Endothelial cell (in vitro differentiated cells): ENCODE measurements around the gene XRCC5. TPM values are rescaled to one million over a fixed set of nuclear protein-coding genes. Genes with fewer than 3 reads are reported as not detected.

ENCODE experiments used
- DNase-seq: peaks from one replicate; pipeline ENCODE4 v3.0.0; 2021; ENCODE audit warnings: low spot score
- H3K27ac Mint-ChIP-seq: one replicate; pipeline ENCODE4 v1.8.0; 2021; ENCODE audit warnings: mixed read lengths, inconsistent platforms; ENCODE audit not compliant: unreplicated experiment
- H3K27me3 Mint-ChIP-seq: one replicate; pipeline ENCODE4 v1.8.0; 2021; ENCODE audit warnings: mild to moderate bottlenecking, moderate library complexity, mixed read lengths, inconsistent platforms; ENCODE audit not compliant: unreplicated experiment
- H3K36me3 Mint-ChIP-seq: one replicate; pipeline ENCODE4 v1.8.0; 2021; ENCODE audit warnings: mild to moderate bottlenecking, low read depth, mixed read lengths, inconsistent platforms; ENCODE audit not compliant: unreplicated experiment
- H3K4me1 Mint-ChIP-seq: one replicate; pipeline ENCODE4 v1.8.0; 2021; ENCODE audit warnings: mild to moderate bottlenecking, mixed read lengths, inconsistent platforms; ENCODE audit not compliant: unreplicated experiment
- H3K4me3 Mint-ChIP-seq: one replicate; pipeline ENCODE4 v1.8.0; 2021; ENCODE audit warnings: mild to moderate bottlenecking, mixed read lengths, inconsistent platforms; ENCODE audit not compliant: unreplicated experiment
- H3K9me3 Mint-ChIP-seq: one replicate; pipeline ENCODE4 v1.8.0; 2021; ENCODE audit warnings: mixed read lengths, inconsistent platforms; ENCODE audit not compliant: unreplicated experiment
- total RNA-seq: library from RNA; stranded (reverse); fragmentation: NEBNext Ultra II Directional; extraction: Animal tissue kit (Norgen Biotek cat#: 25700); gene quantifications from one replicate; pipeline ENCODE4 v1.2.1, GENCODE V29; 2021; ENCODE audit not compliant: unreplicated experiment
- TF ChIP-seq, protein P1 (sequence below): fragments of 200-600 bp; sonication (generic); IDR thresholded peaks from one replicate; pipeline ENCODE4 v1.5.0; 2021; ENCODE audit warnings: antibody characterized with exemption; ENCODE audit not compliant: unreplicated experiment

Gene XRCC5
- total RNA-seq, 1 donor from 2014 or later: 365 TPM

DNA sequence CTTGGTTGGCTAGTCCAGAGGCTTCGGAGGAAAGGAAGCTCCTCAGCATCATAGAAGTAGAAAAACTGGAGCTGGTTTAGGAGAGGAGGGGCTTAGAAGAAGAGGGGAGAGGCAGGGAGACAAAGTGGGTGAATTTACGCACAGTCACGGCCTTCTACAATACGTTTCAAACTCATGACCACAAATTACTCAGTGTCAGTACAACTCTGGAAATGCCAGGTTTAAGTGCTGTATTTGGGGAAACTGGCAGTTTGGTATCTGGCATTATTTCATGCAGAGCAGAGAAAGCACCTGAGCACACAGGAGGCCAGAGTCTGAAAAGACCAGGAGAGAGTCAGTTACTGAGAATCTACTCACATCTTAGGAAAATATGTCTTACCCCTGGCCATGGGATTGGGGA, 55.4 kb downstream of the XRCC5 start:
- H3K27ac Mint-ChIP-seq: peak overlapping the region; percentile 86
- H3K4me3 Mint-ChIP-seq: peak overlapping the region; percentile 62
- no peak for DNase-seq
- no peaks in the 10 kb centered on the region for H3K9me3 Mint-ChIP-seq
- TF ChIP-seq, protein P1, sequence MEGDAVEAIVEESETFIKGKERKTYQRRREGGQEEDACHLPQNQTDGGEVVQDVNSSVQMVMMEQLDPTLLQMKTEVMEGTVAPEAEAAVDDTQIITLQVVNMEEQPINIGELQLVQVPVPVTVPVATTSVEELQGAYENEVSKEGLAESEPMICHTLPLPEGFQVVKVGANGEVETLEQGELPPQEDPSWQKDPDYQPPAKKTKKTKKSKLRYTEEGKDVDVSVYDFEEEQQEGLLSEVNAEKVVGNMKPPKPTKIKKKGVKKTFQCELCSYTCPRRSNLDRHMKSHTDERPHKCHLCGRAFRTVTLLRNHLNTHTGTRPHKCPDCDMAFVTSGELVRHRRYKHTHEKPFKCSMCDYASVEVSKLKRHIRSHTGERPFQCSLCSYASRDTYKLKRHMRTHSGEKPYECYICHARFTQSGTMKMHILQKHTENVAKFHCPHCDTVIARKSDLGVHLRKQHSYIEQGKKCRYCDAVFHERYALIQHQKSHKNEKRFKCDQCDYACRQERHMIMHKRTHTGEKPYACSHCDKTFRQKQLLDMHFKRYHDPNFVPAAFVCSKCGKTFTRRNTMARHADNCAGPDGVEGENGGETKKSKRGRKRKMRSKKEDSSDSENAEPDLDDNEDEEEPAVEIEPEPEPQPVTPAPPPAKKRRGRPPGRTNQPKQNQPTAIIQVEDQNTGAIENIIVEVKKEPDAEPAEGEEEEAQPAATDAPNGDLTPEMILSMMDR: no peak
- H3K27me3 Mint-ChIP-seq: no peaks in the 10 kb centered on the region
- H3K4me1 Mint-ChIP-seq: no peaks in the 10 kb centered on the region
- peaks cover 34% of the 10 kb centered on the region for H3K36me3 Mint-ChIP-seq

DNA sequence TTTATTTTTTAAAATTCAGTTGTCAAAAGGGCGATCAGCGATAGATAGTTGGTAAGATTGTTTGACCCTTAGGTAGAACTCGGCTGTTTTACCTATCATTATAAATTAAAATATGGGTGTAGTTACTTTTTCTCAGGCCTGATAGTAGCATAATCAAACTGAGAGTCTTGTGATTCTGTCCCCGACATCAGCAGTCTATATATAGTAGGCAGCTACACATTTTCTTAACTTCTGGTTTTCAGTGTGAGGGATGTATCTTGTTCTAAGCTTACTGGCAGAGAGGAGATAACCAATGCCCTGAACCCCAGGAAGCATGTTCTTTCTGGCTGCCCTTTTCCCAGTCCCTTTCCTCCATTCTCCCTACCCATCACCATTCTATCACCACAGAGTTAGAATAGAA, 56.6 kb downstream of the XRCC5 start:
- no peaks in the 10 kb centered on the region for H3K4me1 Mint-ChIP-seq
- H3K27me3 Mint-ChIP-seq: no peaks in the 10 kb centered on the region
- H3K36me3 Mint-ChIP-seq: peaks cover 41% of the 10 kb centered on the region
- no peaks in the 10 kb centered on the region for H3K9me3 Mint-ChIP-seq
- DNase-seq: no peak
- H3K4me3 Mint-ChIP-seq: no peak overlapping the region
- no peak overlapping the region for H3K27ac Mint-ChIP-seq
- TF ChIP-seq, protein P1: no peak

DNA sequence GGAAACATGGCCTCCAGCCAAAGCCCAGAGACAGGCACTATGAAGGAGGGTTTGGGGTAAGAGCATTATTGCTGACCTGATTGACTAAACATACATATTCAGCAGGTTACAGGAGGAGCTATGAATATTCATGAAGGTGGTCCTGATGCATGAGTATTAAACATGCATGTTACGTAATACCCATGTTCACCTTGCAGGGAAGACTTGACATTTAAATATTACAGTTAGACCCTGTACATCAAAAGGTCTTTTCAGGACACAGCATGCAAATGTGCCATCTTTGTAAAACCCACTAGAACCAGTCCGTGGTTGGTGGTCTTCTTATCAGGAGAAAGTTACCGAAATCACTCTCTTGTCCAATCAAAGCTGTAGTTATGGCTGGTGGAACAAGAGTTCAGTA, 59.9 kb downstream of the XRCC5 start:
- peaks cover 31% of the 10 kb centered on the region for H3K36me3 Mint-ChIP-seq
- H3K4me3 Mint-ChIP-seq: peak overlapping the region; percentile 47
- TF ChIP-seq, protein P1: no peak
- H3K27ac Mint-ChIP-seq: no peak overlapping the region
- H3K9me3 Mint-ChIP-seq: no peaks in the 10 kb centered on the region
- H3K27me3 Mint-ChIP-seq: no peaks in the 10 kb centered on the region
- DNase-seq: no peak
- H3K4me1 Mint-ChIP-seq: no peaks in the 10 kb centered on the region

GRCh38 chr2:216170076-216170763, 61.1 kb downstream of the XRCC5 start:
- Mint-ChIP-seq H3K36me3 (peaks cover 34% of the 10 kb centered on the region), H3K9me3 (no peaks in the 10 kb centered on the region), H3K4me1 (no peaks in the 10 kb centered on the region), H3K27me3 (no peaks in the 10 kb centered on the region), H3K27ac (no peak overlapping the region), H3K4me3 (no peak overlapping the region)
- TF ChIP-seq, protein P1: no peak
- no peak for DNase-seq

GRCh38 chr2:216171011-216171410, 61.9 kb downstream of the XRCC5 start:
- H3K36me3 Mint-ChIP-seq: peaks cover 38% of the 10 kb centered on the region
- no peaks in the 10 kb centered on the region for H3K9me3 Mint-ChIP-seq

More at GRCh38 chr2:216171011-216171410, 61.9 kb downstream of the XRCC5 start:
- Mint-ChIP-seq H3K27me3 (no peaks in the 10 kb centered on the region), H3K4me1 (no peaks in the 10 kb centered on the region), H3K27ac (no peak overlapping the region), H3K4me3 (no peak overlapping the region)
- TF ChIP-seq, protein P1: no peak
- DNase-seq: no peak
